Left renal cortex interstitium (tissue), 4 donors: Measurements from ENCODE around the gene CCDC192. TPM values are rescaled to one million over a fixed set of nuclear protein-coding genes. Genes with fewer than 3 reads are reported as not detected.
A peak's percentile ranks its signal among the peaks of the same experiment; 100 is the strongest.

Experiments
- DNase-seq, 4 donors: peaks; one replicate each; pipeline ENCODE4 v3.0.0-alpha.2; 2013; ENCODE audit warnings: low read depth in 4 of 4, low spot score in 2 of 4, missing footprints in 1 of 4
- polyA plus RNA-seq, 4 donors: library from polyadenylated mRNA; unstranded; fragments of 120-200 nt; gene quantifications; one replicate each; pipeline ENCODE4 v1.2.1, GENCODE V29; 2013; ENCODE audit not compliant: insufficient read length in 4 of 4

Gene CCDC192
- polyA plus RNA-seq, 4 donors, result 0.51 to 1.5 (median 1.2) TPM

- no peak for DNase-seq
Measured at GRCh38 chr5:127970081-127970480, 266.9 kb downstream of the CCDC192 start.

DNA sequence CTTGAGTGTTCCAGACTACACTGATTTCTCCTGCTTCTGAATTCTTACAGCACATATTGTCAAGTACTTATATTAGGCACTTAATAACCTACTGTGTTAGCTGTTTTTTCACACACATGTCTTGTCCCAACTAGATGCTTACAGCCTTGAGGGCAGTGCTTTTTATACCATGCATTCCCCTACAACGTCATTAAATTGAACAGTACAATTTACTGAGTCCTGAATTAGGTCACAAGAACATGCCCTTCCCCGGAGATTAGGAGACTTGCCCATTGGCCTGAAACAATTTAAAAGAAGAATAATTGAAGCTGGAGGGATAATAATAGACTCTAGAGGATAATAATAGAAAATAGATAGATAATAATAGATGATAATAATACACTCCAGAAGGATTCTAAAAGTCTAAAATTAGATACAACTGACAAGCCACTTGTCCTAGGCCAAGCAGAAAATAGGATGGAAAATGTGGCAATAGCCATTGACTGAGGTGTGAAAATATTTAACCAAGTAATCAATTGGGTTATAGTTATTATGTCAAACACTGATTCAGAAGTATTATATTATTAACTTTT is 267.7 kb downstream of the CCDC192 start:
- DNase-seq, result no peak

GRCh38 chr5:127975961-127976360 is 272.8 kb downstream of the CCDC192 start:
- no peak for DNase-seq

DNA sequence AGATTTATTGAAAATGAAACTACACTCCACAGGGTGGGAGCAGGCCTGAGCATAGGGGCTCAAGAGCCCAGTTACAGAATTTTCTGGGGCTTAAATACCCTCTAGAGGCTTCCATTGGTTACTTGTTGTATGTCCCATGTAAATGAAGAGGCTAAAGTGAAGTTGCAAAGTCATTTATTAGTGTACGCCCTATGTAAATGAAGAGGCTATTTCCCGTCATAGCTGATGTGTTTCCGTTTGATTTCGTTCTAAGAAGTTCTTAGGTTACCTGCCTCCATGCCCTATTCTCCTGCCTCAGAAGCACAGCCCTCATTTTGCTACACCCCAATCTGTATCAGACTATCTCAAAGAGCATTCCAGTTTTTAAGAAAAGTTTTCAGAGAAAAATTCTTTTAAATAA is 273.3 kb downstream of the CCDC192 start:
- no peak for DNase-seq

DNA sequence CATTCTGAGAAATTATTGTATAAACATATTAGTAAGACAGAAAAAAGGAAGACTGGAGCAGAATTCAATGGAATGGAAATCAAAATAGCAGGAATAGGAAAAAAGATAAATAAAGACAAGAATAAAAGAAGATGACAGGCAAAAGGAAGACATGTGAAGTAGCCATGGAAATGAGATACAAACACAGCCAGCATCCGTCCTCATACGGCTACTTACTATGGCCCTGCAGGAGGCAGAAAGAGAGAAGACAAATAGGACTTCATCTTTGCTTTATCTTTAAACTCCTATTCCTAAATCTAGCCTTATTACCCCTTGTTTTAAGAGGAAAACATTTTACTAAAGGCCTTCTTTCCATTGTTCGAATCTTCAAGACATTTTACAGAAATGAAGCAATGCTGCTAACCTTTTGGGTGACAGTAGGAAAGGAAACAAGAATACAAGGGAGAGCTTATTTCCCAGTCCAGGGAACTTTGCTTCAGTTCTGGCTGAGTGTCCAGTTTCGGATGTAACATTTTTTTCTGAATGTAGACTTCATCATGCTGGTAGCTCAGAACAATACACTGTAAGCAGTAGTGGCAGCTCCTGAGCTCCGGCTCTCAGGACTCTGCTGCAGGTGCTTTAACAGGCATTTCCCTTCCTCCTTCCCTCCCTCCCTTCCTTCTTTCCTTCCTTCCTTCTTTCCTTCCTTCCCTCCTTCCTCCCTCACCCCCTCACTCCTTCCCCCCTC is 274.0 kb downstream of the CCDC192 start:
- DNase-seq, result no peak

DNA sequence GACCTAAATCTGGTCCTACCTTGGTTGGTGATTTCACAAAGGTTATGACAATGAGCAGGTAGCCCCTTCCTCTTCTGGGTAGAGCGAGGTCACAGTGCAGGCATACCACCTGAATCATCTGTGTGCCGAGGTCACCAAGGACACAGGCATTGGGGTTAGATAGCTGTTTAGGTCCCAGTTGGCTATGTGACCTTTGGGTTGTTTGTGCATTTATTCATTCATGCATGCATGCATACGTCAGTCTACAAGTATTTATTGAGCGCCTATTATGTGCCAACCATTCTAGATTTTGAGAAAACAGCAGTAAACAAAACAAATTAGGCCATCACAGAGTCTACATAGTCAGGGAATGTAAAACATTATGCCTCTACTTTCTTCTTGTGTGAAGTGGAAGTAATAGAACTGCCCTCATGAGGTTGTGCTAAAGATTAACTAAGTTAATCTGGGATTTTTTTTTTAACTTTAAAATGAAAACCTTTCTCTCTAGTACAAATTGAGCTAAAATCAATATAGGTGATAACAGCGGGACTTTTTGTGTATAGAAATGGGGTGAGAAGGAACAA is 275.6 kb downstream of the CCDC192 start:
- DNase-seq, result no peak

DNA sequence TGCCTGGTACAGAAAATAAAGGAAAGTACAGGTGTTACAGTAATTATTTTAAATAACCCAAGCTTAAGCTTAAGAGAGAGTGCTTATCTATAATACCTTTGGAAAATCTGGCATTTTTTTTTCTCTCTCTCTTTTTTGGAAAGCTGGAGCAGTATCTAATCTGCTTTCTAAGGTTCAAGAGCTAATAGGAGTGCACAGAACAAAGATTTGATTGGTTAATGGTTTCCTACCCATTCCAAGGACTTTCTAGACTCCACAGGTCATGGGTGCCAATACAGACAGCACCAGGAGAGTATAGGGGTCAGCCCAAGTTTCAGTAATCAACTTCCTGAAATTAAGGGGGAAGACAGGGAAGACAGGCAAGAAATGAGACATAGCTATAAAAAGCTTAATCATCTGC is 276.3 kb downstream of the CCDC192 start:
- DNase-seq, result no peak

- DNase-seq, result no peak
Measured at GRCh38 chr5:127980843-127981242, 277.7 kb downstream of the CCDC192 start.

GRCh38 chr5:127981498-127981897 is 278.3 kb downstream of the CCDC192 start:
- no peak for DNase-seq

GRCh38 chr5:127985811-127986325 is 282.7 kb downstream of the CCDC192 start:
- no peak for DNase-seq

GRCh38 chr5:127987354-127988145 is 284.4 kb downstream of the CCDC192 start:
- DNase-seq, result no peak

DNA sequence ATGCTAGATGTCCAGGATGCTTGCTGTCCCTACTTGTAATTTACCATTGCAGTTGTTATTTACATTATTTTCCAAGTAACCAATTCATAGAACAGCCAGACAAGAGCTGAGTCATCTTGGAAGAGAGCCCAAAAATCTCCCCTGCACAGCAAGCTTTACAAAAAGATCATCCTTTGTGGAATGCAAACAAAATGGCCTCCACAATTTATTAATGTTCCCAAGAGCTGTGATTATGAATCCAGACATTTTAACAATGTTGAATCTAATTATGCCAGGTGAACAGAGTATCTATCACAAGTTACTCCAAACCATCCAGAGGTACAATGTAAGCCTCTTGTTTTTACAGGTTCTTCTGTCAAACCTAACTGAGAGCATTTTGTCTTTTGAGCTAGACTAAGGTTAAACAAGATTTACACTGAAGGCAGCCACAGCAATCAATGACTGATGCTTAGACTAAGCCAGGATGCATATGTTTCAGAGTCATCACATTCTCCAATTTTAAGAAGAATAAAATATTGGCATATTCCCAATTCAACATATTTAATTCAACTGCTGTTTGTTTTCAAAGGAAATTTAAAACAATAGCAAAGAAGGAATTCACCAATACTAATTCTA is 285.1 kb downstream of the CCDC192 start:
- DNase-seq, result peak in 1 of 4 donors; percentile 12

Other genes starting within 250 kb of the CCDC192 start
- 10 to 100 TPM; 74.0 to 88.1 (median 82.0) TPM for gene PRRC1, start 185.8 kb upstream of the CCDC192 start, polyA plus RNA-seq
- not detected for gene CTXN3, start 54.3 kb upstream of the CCDC192 start, polyA plus RNA-seq